Renal cortex interstitium (tissue), 11 donors: ENCODE results near the gene PDK1. TPM values are rescaled to one million over a fixed set of nuclear protein-coding genes. Genes with fewer than 3 reads are reported as not detected.
"Not testable (repeated sequence)": the region's sequence is repeated elsewhere in the genome, so short reads cannot be mapped to it uniquely, and the experiment has no call there.

ENCODE experiments used
- DNase-seq, 11 donors: peaks; one replicate each; pipeline ENCODE4 v3.0.0-alpha.2; 2013; ENCODE audit warnings: low read depth in 9 of 11, low spot score in 4 of 11; ENCODE audit errors: extremely low read depth in 1 of 11
- polyA plus RNA-seq, 3 donors: library from polyadenylated mRNA; unstranded; fragments of 120-200 nt; gene quantifications; one replicate each; pipeline ENCODE4 v1.2.1, GENCODE V29; 2013; ENCODE audit not compliant: insufficient read length in 3 of 3

The PDK1 gene
- polyA plus RNA-seq, 3 donors = 10.9 to 18.8 (median 11.6) TPM

- DNase-seq = no peak
Measured at GRCh38 chr2:172580544-172580943, 24.7 kb downstream of the PDK1 start.

GRCh38 chr2:172582656-172583055, 26.8 kb downstream of the PDK1 start:
- no peak for DNase-seq

- no peak for DNase-seq
Measured at GRCh38 chr2:172586245-172586891, 30.5 kb downstream of the PDK1 start.

GRCh38 chr2:172587231-172587630, 31.3 kb downstream of the PDK1 start:
- DNase-seq = not testable (repeated sequence)

- DNase-seq = no peak
Measured at GRCh38 chr2:172588931-172589330, 33.0 kb downstream of the PDK1 start.

GRCh38 chr2:172591386-172591785, 35.5 kb downstream of the PDK1 start:
- DNase-seq = not testable (repeated sequence)

GRCh38 chr2:172592190-172592589, 36.3 kb downstream of the PDK1 start:
- DNase-seq = not testable (repeated sequence)

- no peak for DNase-seq
Measured at GRCh38 chr2:172596776-172597175, 40.9 kb downstream of the PDK1 start.

GRCh38 chr2:172597176-172597842, 41.4 kb downstream of the PDK1 start:
- DNase-seq = no peak

- no peak for DNase-seq
Measured at GRCh38 chr2:172599947-172600346, 44.1 kb downstream of the PDK1 start.

GRCh38 chr2:172600557-172601008, 44.7 kb downstream of the PDK1 start:
- peak in 6 of 11 donors; percentile 27 to 41 (median 38) for DNase-seq

GRCh38 chr2:172606285-172606684, 50.4 kb downstream of the PDK1 start:
- DNase-seq = no peak

- DNase-seq = no peak
Measured at GRCh38 chr2:172607379-172607928, 51.6 kb downstream of the PDK1 start.

- DNase-seq = no peak
Measured at GRCh38 chr2:172609488-172609887, 53.6 kb downstream of the PDK1 start.

GRCh38 chr2:172612051-172612450, 56.2 kb downstream of the PDK1 start:
- DNase-seq = no peak

GRCh38 chr2:172613040-172613439, 57.1 kb downstream of the PDK1 start:
- DNase-seq = peak in 7 of 11 donors; percentile 27 to 70 (median 57)

- DNase-seq = no peak
Measured at GRCh38 chr2:172613615-172614231, 57.8 kb downstream of the PDK1 start.

GRCh38 chr2:172614932-172615331, 59.0 kb downstream of the PDK1 start:
- no peak for DNase-seq

GRCh38 chr2:172615727-172616261, 59.9 kb downstream of the PDK1 start:
- DNase-seq = no peak

- DNase-seq = no peak
Measured at GRCh38 chr2:172617115-172617514, 61.2 kb downstream of the PDK1 start.
